Measurements from ENCODE around the gene CXCR6. TPM values are rescaled to one million over a fixed set of nuclear protein-coding genes. Genes with fewer than 3 reads are reported as not detected.

The CXCR6 gene
- total RNA-seq, 1 donor from 2014 or later, result 4.3 TPM

DNA sequence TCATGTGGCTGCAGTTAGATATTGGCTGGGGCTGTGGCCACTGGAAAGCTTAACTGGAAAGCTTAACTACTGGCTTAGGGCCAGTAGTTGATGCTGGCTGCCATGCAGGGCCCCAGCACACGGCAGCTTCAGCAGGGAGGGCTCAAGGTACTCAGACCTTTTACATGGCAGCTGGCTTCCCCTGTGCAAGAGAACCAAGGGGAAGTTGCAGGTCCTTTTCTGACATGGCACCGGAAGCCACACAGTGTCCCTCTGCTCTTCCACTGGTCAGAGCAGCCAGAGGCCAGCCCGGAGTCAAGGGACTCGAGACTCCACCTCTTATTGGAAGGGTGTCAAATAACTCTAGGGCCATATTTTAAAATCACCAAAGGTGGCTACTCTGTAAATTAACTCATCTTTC is 32.4 kb upstream of the CXCR6 start:
- no peak for DNase-seq
- Histone ChIP-seq H3K4me1 (peaks cover 4% of the 10 kb centered on the region), H3K27ac (no peak overlapping the region), H3K9me3 (no peaks in the 10 kb centered on the region), H3K27me3 (ENCODE audit: low read depth) (no peaks in the 10 kb centered on the region), H3K4me3 (no peak overlapping the region), H3K36me3 (no peaks in the 10 kb centered on the region)
- TF ChIP-seq, protein P1, sequence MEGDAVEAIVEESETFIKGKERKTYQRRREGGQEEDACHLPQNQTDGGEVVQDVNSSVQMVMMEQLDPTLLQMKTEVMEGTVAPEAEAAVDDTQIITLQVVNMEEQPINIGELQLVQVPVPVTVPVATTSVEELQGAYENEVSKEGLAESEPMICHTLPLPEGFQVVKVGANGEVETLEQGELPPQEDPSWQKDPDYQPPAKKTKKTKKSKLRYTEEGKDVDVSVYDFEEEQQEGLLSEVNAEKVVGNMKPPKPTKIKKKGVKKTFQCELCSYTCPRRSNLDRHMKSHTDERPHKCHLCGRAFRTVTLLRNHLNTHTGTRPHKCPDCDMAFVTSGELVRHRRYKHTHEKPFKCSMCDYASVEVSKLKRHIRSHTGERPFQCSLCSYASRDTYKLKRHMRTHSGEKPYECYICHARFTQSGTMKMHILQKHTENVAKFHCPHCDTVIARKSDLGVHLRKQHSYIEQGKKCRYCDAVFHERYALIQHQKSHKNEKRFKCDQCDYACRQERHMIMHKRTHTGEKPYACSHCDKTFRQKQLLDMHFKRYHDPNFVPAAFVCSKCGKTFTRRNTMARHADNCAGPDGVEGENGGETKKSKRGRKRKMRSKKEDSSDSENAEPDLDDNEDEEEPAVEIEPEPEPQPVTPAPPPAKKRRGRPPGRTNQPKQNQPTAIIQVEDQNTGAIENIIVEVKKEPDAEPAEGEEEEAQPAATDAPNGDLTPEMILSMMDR (IDR thresholded peaks at IDR 0.05), result no peak
- intact Hi-C loops (cut with DNase I), result no loop called here
- ATAC-seq, result no peak

DNA sequence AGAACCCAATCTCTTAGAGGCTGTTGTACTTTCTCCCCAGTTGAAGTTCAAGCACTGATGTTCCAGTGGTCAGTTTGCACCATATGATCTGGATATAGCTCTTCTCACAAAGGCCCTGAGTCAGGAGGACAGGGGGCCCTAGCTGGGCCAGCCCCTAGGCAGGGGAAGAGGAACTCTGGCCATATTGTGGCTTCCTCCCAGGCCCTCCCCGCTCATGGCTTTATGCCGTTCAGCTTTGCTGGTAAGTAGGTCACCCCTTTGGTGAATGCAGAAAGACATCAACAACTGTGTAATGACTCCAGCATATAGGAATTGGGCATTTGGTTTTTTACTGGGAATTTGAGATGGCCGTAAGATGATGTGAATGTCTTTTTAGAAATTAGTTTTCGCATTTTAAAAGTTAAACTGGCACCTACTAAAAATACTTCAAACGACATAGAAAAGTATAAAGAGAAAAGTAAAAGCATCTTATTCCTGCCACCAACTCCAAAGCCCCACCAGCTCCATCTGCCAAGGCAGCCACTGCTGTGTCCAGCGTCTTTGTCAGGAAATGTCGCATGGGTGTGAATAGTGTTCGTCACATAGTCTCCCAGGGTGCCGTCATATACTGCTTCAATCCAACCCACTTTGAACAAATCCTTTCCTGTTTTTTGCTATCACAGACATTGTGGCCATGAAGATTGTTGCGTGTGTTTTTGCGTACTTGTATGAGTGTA is 31.6 kb upstream of the CXCR6 start:
- Histone ChIP-seq H3K4me1 (peaks cover 9% of the 10 kb centered on the region), H3K27ac (no peak overlapping the region), H3K4me3 (no peak overlapping the region), H3K9me3 (no peaks in the 10 kb centered on the region), H3K36me3 (no peaks in the 10 kb centered on the region), H3K27me3 (ENCODE audit: low read depth) (no peaks in the 10 kb centered on the region)
- intact Hi-C loops (cut with DNase I), result no loop called here
- ATAC-seq, result no peak
- no peak for DNase-seq
- TF ChIP-seq, protein P1 (IDR thresholded peaks at IDR 0.05), result no peak

DNA sequence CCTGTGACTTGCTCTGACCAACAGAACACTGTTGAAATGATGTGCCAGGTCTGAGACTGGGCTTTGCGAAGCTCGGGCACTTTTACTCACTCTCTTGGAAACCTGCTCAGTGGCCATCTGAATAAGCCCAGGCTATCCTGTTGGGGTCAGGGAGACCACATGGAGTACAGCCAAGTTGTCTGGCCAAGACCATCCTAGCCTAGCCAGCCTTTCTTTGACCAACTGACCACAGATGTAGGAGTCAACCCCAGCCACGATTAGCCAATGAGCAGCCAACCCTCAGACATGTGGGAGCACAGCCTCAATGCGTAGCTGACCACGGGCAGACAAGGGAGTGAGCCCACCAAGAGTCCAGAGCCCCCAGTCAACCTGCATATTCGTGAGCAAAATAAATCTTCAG is 30.8 kb upstream of the CXCR6 start:
- Histone ChIP-seq H3K36me3 (peaks cover 3% of the 10 kb centered on the region), H3K27me3 (ENCODE audit: low read depth) (no peaks in the 10 kb centered on the region), H3K4me3 (no peak overlapping the region), H3K27ac (no peak overlapping the region), H3K9me3 (no peaks in the 10 kb centered on the region), H3K4me1 (peaks cover 9% of the 10 kb centered on the region)
- ATAC-seq (no peak), DNase-seq (no peak)
- TF ChIP-seq, protein P1 (IDR thresholded peaks at IDR 0.05), result no peak
- intact Hi-C loops (cut with DNase I), result no loop called here

DNA sequence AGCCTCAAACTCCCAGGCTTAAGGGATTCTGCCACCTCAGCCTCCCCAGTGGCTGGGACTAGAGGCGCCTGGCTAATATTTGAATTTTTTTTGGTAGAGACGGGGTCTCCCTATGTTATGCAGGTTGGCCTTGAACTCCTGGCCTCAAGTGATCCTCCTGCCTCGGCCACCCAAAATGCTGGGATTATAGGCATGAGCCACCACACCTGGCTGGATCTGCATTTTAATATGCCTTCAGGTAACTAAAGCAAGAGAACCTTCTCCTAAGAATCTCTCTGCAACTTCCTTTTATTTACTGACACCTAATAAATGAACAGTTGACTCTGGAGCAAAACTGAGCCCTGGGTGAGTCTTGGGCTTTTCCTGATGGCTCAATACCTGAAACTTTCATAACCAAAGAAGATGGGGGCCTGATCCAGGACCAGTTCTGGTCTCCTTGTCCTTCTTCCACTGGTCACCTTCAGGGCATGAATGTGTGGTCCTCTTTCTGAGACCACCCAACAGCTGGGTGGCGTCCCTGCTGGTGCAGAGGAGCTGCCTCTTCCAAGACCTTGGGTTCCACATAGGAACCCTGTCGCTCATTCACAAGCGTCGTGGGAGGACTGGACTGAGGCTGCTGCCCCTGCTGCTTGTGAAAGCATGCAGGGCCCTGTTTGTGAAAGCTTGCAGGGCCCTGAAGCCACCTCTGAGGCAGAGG is 28.8 kb upstream of the CXCR6 start:
- no peak for DNase-seq
- TF ChIP-seq, protein P1 (IDR thresholded peaks at IDR 0.05), result no peak
- H3K27ac ChIP-seq, result no peak overlapping the region
- intact Hi-C loops (cut with DNase I), result no loop called here
- no peaks in the 10 kb centered on the region for H3K9me3 ChIP-seq
- no peak for ATAC-seq
- no peak overlapping the region for H3K4me3 ChIP-seq
- no peaks in the 10 kb centered on the region for H3K27me3 ChIP-seq (ENCODE audit: low read depth)
- H3K36me3 ChIP-seq, result peaks cover 19% of the 10 kb centered on the region
- peaks cover 9% of the 10 kb centered on the region for H3K4me1 ChIP-seq

DNA sequence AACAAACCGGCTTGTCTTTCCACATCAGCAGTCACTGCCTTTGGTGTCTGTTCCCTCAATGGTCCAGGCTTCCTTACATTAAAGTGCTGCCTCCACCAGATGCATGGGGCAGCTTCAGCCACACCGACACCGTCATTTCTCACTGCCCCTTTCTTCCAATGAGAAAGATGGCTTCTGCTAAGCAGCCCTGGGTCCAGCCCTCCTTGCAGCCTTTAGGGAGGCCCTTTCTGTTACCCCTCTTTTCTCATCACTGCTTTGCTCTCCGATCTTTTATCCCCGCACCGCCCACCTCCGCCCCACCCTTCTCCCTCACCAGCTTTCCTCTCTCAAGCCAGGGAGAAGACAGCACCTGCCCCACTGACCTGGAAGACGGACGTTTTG is 28.2 kb upstream of the CXCR6 start:
- intact Hi-C loops (cut with DNase I), result no loop called here
- TF ChIP-seq, protein P1 (IDR thresholded peaks at IDR 0.05), result no peak
- no peak overlapping the region for H3K27ac ChIP-seq
- ATAC-seq (no peak), DNase-seq (no peak)
- H3K4me3 ChIP-seq, result no peak overlapping the region
- no peaks in the 10 kb centered on the region for H3K9me3 ChIP-seq
- peaks cover 9% of the 10 kb centered on the region for H3K4me1 ChIP-seq
- peaks cover 25% of the 10 kb centered on the region for H3K36me3 ChIP-seq
- H3K27me3 ChIP-seq (ENCODE audit: low read depth), result no peaks in the 10 kb centered on the region

All from lower lobe of right lung (tissue), 2 donors.